Neural cell (in vitro differentiated cells): ENCODE measurements around the gene USP2. TPM values are rescaled to one million over a fixed set of nuclear protein-coding genes. Genes with fewer than 3 reads are reported as not detected.

Experiments used
- H2AFZ ChIP-seq: fragments of 200-600, 300-800 bp; sonication (generic), shearing (Covaris generic); 2 replicates; pipeline ENCODE4 v1.6.0; 2014; ENCODE audit warnings: low read depth, mild to moderate bottlenecking, antibody characterized with exemption, low read length, moderate library complexity
- H3F3A ChIP-seq: fragments of 200-600 bp; shearing (Covaris generic); 2 replicates; pipeline ENCODE4 v1.6.1; 2016; ENCODE audit warnings: mild to moderate bottlenecking, moderate library complexity, mixed read lengths, antibody characterized with exemption, low read length; ENCODE audit not compliant: insufficient read depth, poor library complexity, severe bottlenecking
- H3K27ac ChIP-seq: fragments of 200-600, 300-800 bp; sonication (generic), shearing (Covaris generic); 2 replicates; pipeline ENCODE4 v1.5.1; 2014; ENCODE audit warnings: mild to moderate bottlenecking, low read length, moderate library complexity
- H3K27me3 ChIP-seq: fragments of 300-800, 200-600 bp; sonication (generic), shearing (Covaris generic); 2 replicates; pipeline ENCODE4 v1.6.0; 2014; ENCODE audit warnings: mild to moderate bottlenecking, low read depth, low read length, moderate library complexity; ENCODE audit not compliant: insufficient read depth
- H3K36me3 ChIP-seq: fragments of 300-800, 200-600 bp; sonication (generic), shearing (Covaris generic); 2 replicates; pipeline ENCODE4 v1.5.1; 2014; ENCODE audit warnings: mild to moderate bottlenecking, antibody characterized with exemption, low read length, moderate library complexity; ENCODE audit not compliant: insufficient read depth
- H3K4me2 ChIP-seq: fragments of 300-800, 200-600 bp; sonication (generic), shearing (Covaris generic); 2 replicates; pipeline ENCODE4 v1.6.0; 2014; ENCODE audit warnings: mild to moderate bottlenecking, low read length
- H3K4me3 ChIP-seq: fragments of 300-800, 200-600 bp; sonication (generic), shearing (Covaris generic); 2 replicates; pipeline ENCODE4 v1.5.1; 2014; ENCODE audit warnings: mild to moderate bottlenecking, low read length, moderate library complexity
- H3K79me2 ChIP-seq: fragments of 200-600 bp; shearing (Covaris generic); replicated peaks from 2 replicates; pipeline ENCODE4 v1.6.0; 2014; ENCODE audit warnings: mild to moderate bottlenecking, low read length, moderate library complexity; ENCODE audit not compliant: insufficient read depth
- H3K9ac ChIP-seq: fragments of 300-800, 200-600 bp; sonication (generic), shearing (Covaris generic); 2 replicates; pipeline ENCODE4 v1.6.1; 2016; ENCODE audit warnings: mild to moderate bottlenecking, low read length, mixed read lengths
- H3K9me2 ChIP-seq: fragments of 200-600 bp; shearing (Covaris generic); 2 replicates; pipeline ENCODE4 v1.6.1; 2016; ENCODE audit warnings: mild to moderate bottlenecking, low read length, mixed read lengths; ENCODE audit not compliant: insufficient read depth
- H3K9me3 ChIP-seq: fragments of 200-600, 300-800 bp; sonication (generic), shearing (Covaris generic); 2 replicates; pipeline ENCODE4 v1.6.1; 2016; ENCODE audit warnings: mild to moderate bottlenecking, mixed run types, low read length, moderate library complexity, mixed read lengths
- H4K20me1 ChIP-seq: fragments of 200-600 bp; shearing (Covaris generic); 2 replicates; pipeline ENCODE4 v1.6.1; 2016; ENCODE audit warnings: mild to moderate bottlenecking, mixed run types; ENCODE audit not compliant: insufficient read depth
- CTCF ChIP-seq: fragments of 450-650 bp; IDR thresholded peaks from 2 replicates; pipeline ENCODE4 v1.5.1; 2014; ENCODE audit warnings: antibody characterized with exemption, mild to moderate bottlenecking, moderate library complexity; ENCODE audit not compliant: poor library complexity, severe bottlenecking
- EP300 ChIP-seq: fragments of 450-650 bp; conservative IDR thresholded peaks from 2 replicates; pipeline ENCODE4 v1.6.1; 2014; ENCODE audit warnings: antibody characterized with exemption, mild to moderate bottlenecking, moderate library complexity; ENCODE audit not compliant: poor library complexity, severe bottlenecking
- MXI1 ChIP-seq: fragments of 450-650 bp; conservative IDR thresholded peaks from 2 replicates; pipeline ENCODE4 v1.6.1; 2014; ENCODE audit warnings: antibody characterized with exemption, mild to moderate bottlenecking; ENCODE audit not compliant: poor library complexity, severe bottlenecking
- POLR2AphosphoS5 ChIP-seq: IDR thresholded peaks from 2 replicates; pipeline ENCODE4 v1.6.1; 2012
- RAD21 ChIP-seq: fragments of 450-650 bp; conservative IDR thresholded peaks from 2 replicates; pipeline ENCODE4 v1.6.1; 2014; ENCODE audit warnings: antibody characterized with exemption, mild to moderate bottlenecking, moderate library complexity
- REST ChIP-seq: IDR thresholded peaks from 2 replicates; pipeline ENCODE4 v1.6.1; 2012; ENCODE audit warnings: borderline replicate concordance
- SMC3 ChIP-seq: fragments of 450-650 bp; conservative IDR thresholded peaks from 2 replicates; pipeline ENCODE4 v1.6.1; 2014; ENCODE audit warnings: antibody characterized with exemption, mild to moderate bottlenecking, moderate library complexity; ENCODE audit not compliant: poor library complexity
- TAF1 ChIP-seq: IDR thresholded peaks from 2 replicates; pipeline ENCODE4 v1.6.1; 2012; ENCODE audit warnings: low read depth
- polyA plus RNA-seq: library from polyadenylated mRNA; depleted of rRNA; stranded (reverse); fragments of >200 nt; gene quantifications from 2 replicates; pipeline ENCODE4 v1.2.3, GENCODE V29; 2014

USP2 gene
- polyA plus RNA-seq, 1 donor from 2014 or later = 0.59 TPM

GRCh38 chr11:119314726-119315125 lies 66.8 kb downstream of the USP2 start:
- no peak overlapping the region for H2AFZ ChIP-seq
- no peaks in the 10 kb centered on the region for H3K9me2 ChIP-seq
- H3K4me2 ChIP-seq = no peak overlapping the region
- H4K20me1 ChIP-seq = no peaks in the 10 kb centered on the region
- H3K9me3 ChIP-seq = no peaks in the 10 kb centered on the region
- peaks cover 29% of the 10 kb centered on the region for H3K27me3 ChIP-seq
- no peak for TF ChIP-seq CTCF
- TF ChIP-seq RAD21 = no peak
- no peak for TF ChIP-seq POLR2AphosphoS5
- no peak for TF ChIP-seq SMC3
- TF ChIP-seq REST = no peak
- no peak for TF ChIP-seq EP300
- no peak for TF ChIP-seq MXI1
- no peak for TF ChIP-seq TAF1
- H3K36me3 ChIP-seq = no peaks in the 10 kb centered on the region
- H3K9ac ChIP-seq = no peak overlapping the region
- H3F3A ChIP-seq = no peaks in the 10 kb centered on the region
- H3K27ac ChIP-seq = no peak overlapping the region
- H3K79me2 ChIP-seq = no peaks in the 10 kb centered on the region
- no peak overlapping the region for H3K4me3 ChIP-seq

GRCh38 chr11:119310682-119311052 lies 70.8 kb downstream of the USP2 start:
- Histone ChIP-seq H3K9me3 (no peaks in the 10 kb centered on the region), H3K9me2 (no peaks in the 10 kb centered on the region), H3K4me2 (no peak overlapping the region), H3F3A (no peaks in the 10 kb centered on the region), H4K20me1 (no peaks in the 10 kb centered on the region), H3K27me3 (peaks cover 11% of the 10 kb centered on the region), H3K9ac (no peak overlapping the region), H3K79me2 (no peaks in the 10 kb centered on the region), H3K4me3 (no peak overlapping the region), H3K27ac (no peak overlapping the region), H2AFZ (no peak overlapping the region), H3K36me3 (no peaks in the 10 kb centered on the region)
- TF ChIP-seq RAD21 (no peak), SMC3 (no peak), EP300 (no peak), TAF1 (no peak), CTCF (no peak)
